Activated CD4-positive, CD25-positive, alpha-beta regulatory T cell treated with anti-CD3 and anti-CD28 coated beads, Interleukin-2, amount 50 U/mL, for 72 hours (primary cell): Measurements from ENCODE around the gene UGT1A8.

ENCODE experiments used
- DNase-seq: peaks from one replicate; pipeline ENCODE4 v3.0.0; 2021

Gene UGT1A8

DNA sequence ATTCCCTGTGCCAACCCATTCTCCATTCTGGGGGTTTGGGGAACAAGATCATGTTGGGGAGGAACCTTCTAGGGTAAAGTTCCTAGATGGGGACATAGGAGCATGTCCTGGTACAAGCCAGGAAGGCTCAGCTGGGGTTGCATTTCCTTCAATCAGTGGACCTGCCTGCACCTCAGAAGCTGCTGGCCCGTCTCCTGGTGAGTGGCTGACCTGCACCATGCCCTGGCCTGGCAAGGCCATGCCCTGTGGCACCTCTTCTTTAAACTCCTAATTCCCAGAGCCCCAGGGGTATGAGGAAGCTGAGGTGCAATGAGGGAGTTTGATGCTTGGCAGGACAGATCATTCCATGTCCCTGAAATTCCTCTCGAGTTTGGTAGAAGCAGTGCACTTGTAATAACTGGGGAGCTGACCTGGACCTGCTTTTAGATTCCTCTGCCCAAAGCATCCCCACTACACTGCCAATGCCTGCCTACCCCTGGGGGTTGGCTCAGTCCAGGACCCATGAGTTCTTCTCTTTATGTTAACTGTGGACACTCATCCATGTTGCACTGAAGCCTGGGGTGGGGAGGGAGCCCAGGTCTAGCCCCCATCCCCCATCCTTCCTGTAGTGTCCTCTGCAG, 186.0 kb downstream of the UGT1A8 start:
- DNase-seq, result peak; percentile 21

DNA sequence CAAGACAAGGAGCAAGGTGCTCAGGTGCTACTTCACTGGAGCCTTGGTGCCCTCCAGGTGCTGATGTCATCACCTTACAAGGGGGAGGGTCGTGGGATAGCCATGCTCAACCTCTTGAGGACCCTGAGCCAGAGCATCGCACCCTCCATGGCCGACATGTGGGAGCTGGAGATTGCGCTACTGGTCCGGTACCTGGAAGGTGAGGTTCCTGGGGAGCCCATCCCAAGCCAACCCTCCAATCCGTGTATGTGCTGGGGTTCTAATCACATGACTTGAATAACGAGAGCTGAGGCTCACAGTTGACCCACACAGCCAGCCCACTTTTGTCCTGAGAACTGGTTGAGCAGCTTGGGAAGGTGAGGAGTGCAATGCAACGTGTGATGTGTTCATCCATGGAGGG, 186.6 kb downstream of the UGT1A8 start:
- peak; percentile 12 for DNase-seq

DNA sequence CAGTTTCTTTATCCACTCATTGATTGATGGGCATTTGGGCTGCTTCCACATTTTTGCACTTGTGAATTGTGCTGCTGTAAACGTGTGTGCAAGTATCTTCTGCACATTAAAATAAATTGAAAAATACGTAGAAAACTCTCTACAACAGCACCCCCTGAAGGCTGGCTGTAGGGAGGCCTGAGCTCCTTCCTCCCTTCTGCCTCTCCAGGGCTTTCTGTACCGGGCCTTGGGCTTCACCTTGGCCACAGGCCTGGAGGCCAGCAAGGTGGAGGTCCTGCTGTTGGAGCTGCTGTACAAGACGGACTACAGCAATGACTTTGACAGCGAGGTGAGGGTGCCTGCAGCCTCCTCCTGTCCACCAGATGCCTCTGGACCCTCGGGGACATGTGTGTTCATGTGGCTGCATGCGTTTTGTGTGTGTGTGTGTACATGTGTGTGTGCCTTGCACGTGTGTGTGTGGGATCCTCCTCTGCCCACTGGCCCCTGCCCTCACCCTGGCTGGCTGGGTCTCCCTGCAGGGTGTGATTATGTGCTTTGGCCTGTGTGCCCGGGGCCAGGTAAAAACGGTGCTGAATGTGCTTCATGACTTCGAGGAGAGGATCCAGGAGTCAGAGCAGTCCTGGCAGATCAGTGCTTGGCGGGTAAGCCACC, 189.9 kb downstream of the UGT1A8 start:
- peak; percentile 27 for DNase-seq

DNA sequence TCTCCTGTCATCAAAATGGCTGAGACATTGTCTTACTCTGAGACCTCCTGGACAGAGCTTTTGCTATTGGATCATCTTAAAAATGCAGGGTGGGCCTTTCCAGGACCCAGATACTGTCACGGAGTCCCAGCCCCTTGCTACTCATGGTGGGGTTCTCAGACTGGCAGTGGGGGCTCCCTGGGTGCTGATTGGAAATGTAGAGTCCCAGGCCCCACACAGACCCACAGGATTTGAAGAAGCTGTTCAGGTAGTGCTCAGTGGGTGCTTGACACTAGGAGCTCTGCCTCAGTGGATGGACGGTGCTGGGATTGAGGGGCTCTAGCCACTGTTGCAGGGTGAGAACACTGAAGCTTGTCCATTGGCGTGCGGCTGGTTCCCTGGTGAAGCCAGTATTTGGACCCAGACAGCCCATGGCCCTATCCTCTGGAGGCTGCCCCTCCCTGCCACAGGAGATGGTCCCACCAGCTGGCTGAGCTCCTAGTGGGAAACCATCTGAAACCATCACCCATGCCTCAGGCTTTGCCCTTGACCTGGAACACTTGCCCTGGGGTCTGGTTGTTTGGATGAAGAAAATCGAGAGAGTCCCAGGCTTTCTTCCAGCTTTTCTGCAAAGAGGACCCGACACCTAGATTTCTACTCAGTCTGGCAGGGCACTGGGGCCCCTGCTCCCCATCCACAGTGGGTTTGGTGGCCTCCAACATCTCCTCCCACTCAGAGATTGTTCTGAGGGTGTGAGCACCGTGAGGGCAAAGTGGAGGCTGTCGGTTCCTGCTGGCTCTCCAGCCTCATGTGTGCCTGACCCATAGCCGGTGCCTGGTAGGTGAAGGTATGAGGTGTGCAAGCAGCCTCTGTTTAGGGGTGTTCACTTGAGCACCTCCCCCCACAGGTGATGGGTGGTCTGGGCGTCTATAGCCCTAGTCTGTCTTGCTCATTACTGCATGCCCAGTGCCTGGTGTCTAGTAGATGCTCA, 190.8 kb downstream of the UGT1A8 start:
- peak; percentile 14 for DNase-seq

DNA sequence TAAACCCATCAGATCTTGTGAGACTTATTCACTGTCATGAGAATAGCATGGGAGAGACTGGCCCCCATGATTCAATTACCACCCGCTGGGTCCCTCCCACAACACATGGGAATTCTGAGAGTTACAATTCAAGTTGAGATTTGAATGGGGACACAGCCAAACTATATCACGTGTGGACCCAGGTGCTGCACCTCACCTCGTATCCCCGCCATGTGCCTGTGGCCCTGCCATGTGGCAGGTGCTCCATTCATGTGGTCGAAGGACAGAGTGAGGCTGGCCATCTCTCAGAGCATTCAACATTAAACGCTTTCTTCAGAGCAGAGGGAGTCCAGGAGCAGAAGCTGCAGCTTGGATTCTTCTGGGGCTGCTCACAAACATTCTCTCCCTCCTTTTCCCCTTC, 193.0 kb downstream of the UGT1A8 start:
- DNase-seq, result peak; percentile 6

DNA sequence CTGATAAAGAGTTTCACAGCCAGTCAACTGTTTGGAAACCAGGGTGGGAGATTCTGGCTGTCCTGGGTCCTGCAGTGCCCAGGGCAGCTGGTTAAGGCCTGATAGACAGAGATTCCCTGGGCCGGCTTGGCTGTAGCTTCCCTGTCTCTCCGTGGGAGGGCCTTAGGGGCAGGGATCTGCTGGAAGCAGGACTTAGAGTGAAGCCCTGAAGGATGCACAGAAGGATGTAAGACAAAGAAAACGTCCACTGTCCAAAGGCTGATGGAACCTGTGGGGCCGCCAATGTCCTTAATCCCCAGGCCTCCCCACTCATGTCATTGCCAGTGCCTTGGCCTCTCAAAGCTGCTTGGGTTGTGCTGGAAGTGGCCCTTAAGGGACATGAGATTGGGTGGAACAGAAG, 193.7 kb downstream of the UGT1A8 start:
- DNase-seq, result no peak

DNA sequence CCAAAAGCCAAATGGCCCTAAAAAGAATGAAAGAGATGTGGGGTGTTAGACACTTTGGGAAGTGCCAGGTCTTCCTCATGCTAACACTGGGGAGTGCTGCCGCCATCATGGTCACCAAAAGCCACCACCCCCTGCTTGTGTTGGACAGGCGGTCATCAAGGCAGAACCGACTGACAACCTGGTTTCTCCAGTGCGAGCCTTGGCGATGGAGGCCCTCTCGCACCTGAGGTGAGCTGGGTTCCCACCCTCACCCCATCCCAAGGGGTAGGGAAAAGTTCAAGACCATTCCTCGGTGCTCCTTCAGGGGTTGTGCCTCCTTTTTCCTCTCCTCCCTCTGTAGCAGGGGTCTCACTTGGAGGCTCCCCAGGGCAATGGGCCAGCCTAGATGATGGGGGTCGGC, 194.3 kb downstream of the UGT1A8 start:
- peak; percentile 1 for DNase-seq

DNA sequence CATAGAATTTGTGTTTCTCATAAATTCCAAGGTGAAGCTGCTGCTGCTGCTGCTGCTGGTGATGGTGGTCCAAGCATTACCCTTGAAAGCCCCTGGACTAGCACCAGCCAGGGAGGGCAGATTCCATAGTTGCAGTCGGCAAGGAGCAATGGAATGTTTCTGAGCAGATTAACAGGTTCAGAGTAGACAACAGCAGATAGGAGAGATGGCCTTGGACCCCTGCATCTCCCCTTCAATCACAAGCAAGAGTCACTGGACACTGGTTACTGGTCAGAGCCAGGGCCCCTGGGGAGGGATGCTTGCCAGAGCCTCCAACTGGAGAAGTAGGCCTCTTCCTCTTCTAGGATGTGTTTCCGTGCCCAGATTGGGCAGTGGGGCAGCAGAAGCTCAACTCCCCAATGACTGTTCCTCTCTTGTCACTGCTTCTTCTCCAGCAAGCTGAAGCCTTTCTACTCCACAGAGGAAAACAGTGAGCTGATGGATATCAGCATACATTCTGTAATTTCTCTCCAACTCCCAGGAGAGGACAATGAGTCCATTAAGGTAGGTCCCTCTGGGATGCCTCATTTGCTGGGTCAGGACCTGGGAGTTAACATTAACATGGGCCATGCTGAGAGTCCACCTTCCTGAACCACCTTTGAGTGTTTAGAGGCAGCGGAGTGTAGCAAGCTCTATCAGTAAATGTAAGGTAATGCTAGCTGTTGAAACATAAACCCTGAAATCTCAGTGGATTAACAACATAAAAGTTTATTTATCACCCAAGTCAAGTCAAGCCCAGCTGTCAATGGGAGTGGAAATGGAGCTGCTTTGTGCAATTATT, 196.0 kb downstream of the UGT1A8 start:
- peak; percentile 15 for DNase-seq

DNA sequence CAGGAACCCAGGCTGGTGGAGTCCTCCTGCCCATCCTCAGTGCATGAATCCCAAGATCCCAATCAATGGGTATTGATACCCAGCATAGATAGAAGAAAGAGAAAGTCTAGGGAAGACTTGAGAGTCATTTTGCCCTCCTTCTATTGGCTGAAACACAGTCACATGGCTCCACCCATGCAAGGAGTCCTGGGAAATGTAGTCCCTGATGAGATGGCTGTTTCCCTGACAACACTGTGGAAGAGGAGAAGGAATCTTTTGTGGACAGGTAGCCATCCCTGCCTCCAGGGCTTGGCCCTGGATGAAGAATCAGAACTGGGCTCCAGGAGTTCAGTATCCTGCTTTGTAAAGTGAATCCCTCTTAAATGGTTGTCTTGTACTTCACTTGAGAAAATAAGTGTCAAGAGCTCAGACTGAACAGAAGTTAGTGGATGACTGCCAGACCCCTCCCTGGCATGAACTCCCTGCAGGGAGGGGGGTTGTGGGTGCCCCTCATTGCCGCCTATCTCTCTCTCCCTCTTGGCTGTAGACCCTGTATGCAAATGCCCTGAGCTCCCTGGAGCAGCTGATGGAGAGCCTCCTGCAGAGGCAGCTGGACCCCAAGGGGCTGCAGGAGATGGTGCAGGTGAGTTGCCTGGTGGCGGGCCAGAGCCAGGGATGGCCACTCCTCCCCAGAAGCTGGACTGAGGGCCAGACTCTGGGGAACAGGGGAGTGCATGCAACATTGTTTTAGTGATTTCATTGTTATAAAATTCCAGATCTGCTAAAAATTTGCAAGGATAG, 196.8 kb downstream of the UGT1A8 start:
- DNase-seq, result peak; percentile 18

DNA sequence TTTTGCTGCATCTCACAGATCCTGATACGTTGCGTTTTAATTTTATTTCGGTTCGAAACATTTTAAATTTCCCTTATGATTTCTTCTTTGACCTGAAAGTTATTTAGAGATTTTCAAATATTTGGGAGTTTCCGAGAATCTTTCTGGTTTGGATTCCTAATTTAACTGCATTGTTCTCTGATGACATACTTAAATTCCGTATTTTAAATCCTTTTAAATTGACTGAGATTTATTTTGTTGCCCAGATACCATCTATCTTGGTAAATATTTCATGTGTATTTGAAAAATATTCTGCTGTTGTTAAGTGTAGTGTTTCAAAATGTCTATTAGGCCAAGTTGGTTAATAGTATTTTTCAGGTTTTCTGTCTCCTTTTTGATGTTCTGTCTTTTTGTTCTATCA, 198.4 kb downstream of the UGT1A8 start:
- DNase-seq, result no peak

DNA sequence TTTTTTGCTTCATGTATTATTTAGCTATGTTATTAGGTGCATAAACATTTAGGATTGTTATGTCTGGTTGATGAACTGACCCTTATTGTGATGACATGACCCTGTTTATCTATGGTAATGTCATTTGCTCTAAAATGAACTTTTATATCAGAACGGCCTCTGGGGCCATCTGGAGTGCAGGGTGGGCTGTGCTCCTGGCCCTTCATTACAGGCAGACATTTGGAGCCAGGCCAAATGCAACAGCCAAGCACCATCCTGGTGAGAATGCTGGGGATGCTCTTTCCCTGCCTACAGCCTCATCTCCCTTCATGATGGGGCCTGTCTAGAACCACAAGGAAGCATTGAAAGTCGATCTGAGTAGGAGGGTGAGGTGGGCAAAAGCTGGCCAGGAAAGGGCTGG, 198.9 kb downstream of the UGT1A8 start:
- no peak for DNase-seq

DNA sequence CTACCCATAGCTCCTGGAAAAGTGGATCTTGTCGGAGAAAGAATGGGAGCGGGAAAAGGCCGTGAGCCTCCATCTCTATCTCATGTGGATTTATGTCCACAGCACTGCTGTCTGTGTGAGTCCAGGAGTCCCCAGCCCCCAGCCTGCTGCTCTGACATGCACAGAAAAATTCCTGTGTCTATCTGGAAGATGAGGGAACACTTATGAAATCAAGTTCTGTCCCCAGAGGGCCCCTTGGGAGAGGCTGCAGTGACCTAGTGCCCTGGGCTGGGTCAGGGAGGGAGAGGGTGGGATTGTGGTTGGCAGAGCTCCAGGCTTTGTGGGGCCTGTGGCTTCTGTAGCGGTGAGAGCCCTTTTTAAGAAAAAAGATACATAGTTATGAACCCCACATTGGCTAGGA, 199.3 kb downstream of the UGT1A8 start:
- peak; percentile 3 for DNase-seq

DNA sequence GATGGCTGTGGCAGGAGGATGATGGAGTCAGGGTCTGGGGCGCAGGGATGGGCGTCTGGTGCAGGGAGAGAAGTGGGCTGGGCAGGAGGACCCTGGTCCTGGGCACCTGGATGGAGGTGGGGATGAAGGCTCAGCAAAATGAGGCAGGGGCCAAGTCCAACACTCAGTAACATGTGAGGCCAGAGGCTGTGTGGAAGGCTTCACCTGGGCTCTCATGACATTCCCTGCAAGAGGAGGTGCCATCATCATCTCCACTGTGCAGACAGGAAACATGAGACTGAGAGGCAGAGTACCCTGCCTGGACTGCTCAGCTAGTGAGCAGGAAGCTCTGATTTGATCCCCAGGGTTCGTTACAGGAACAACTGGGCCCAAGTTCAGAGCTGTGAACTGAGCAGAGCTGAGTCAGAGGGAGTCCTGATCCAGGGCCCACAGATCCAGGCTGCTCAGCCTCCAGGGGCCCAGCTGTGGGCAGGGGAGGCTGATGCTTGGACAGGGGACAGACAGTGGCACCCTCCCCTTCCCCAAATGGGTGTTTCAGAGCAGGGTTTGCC, 200.0 kb downstream of the UGT1A8 start:
- peak; percentile 18 for DNase-seq

DNA sequence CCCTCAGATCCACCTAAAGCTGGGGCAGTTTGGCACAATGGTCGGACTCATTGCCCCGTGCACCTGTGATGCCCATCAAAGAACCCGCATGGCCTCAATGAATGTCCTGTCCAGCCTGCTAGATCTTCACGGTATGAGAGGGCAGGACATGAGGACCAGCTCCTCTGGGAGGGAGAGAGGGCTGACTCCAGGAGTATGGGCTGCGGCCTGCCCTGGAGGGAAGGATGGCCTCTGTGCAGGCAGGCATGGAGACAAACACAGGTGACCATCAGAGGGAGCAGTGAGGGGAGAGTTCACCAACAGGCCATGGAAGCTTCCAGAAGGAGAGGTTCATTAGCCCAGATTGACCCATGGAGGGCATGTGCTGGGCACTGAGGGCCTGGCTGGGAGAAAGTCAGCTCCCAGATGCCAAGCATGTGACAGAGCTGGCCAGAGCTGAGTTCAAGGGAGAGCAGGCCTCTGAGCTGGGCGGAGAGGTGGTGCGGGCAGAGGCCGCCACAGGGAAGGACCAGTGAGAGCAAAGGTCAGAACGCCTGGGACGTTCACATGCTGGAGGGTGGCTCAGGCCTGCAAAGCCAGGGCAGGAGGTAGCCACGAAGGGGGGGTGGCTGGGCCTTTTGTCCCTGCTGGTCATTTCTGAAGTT, 200.7 kb downstream of the UGT1A8 start:
- no peak for DNase-seq

DNA sequence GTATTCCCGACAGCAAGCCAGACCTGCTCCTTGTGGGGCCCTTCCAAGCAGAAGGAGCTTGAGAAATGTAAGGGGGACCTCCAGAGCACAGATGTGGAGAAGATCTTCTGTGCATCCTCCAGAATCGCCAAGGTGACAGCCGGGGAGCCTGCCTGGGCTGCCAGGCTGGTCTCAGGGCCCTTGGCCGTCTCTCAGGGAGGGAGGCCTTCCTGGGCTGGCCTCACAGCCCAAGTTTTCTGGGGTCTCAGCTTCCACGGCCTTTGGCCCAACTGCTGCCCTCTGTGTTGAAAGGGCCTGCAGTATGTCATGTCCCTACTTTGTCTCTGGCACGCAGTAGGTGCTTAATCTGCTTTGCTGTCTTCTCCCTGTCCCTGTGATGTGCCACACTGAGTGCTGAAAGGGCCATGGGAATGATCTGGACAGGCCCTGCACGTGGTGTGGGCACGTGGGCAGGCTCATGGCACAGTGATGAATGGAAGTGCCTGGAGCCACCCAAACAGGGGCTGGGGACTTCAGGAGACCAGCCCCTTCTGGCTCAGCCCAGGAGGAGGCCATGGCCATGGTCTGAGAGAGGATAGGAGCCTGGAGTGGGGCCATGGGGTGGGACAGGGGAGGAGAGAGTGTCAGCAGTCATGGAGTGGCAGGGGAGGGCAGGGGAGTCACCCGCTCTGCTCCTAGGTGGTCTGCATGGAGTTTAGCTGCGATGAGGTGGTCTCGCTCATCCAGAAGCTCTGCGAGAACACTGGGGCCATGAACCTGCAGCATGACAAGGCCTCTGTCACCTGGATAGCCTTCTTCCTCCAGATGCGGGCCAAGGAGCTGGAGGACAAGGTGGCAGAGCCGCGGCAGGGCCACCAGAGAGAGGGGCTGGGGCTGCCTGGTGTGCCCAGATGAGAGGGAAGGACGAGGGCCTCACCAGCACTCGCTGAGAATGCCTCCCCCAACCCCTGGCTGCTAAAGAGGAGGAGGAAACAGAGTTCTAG, 201.5 kb downstream of the UGT1A8 start:
- peak; percentile 20 for DNase-seq

DNA sequence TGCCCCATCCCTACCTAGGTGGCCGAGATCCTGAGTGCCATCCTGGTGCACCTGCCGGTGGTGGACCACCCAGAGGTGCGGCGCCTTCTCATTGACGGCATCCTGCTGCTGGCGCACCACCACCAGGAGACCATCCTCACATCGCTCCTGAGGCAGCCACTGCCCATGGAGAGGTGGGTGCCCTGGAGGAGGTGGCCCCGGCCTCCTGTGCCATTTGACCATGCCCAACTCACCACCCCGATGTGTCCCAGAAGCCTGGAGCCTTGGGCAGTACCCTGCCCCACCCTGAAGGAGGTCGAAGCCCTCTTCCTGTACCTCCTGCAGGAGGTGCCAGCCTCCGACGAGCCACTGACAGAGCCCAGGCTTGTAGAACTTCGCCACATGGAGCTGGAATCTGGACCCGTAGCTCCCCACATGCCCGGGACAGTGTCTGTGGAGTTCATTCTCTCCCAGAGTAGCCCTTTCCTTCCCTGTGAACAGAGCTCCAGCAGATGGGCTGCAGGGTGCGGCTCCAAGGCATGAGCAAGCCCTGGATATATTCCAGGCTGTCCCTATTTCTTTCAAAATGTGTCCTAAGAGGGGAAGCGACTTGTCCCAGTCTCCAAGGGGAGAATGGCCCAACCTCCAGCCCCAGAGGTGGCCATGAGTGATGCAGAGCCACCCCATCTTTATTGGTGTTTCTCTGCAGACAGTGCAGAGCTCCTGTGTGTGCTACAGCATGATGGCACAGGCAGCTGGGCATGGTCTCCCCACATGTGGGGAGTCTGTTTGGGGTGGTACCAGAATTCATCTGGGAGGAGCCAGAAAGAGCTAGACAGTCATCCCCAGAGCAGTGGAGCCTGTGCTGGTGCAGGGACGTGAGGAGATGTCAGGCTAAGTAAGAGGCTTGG, 202.7 kb downstream of the UGT1A8 start:
- peak; percentile 4 for DNase-seq

DNA sequence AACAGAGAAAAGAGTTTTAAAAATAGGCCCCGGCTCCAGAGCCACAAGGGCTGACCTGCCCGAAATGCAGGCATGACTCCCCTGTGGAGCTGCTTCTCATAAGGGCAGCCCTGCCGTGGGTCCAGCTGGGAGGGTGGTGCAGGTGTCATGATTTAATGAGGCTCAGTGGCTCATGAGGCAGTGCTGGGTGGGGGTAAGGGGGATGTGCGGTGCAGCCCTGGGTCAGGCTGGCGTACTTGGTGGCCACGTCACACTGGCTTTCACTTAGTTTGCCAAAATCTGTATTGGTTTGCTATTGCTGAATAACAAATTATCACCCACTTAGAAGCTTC, 203.3 kb downstream of the UGT1A8 start:
- DNase-seq, result peak; percentile 21

DNA sequence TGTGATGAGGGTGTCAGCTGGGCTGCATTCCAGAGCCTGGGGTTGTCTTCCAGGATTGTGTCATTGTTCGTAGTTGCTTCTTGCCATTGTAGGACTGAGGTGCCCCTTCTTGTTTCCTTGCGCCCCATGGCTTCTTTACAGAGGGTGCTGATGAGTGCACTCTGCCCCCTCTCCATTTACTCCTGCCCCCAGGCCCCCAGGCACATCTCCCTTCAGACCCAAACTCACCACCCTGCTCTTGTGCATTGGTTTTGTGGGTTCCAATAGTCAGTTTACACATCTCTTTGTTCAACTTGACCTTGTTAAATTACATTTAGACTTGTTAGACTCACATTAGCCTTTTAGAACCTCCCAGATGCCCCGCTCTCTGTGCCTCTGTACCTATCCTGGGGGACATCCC, 203.8 kb downstream of the UGT1A8 start:
- DNase-seq, result peak; percentile 12

DNA sequence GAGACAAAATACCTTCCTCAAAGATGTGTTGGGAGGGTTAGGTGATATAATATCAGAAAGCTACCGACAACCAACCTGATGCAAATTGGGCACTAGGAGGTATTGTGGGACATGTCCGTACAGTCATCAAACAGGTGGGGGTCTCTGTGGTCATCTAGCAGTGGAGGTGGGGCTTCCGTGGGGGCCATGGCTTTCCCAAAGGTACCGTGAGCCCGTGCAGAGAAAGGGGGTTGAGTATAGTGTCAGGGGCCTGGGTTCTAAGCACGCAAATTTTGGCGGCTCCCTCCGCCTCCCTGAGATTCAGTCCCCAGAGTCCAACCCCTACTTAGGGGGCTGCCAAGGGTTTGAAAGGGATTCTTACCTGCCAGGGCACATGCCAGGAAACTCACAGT, 204.3 kb downstream of the UGT1A8 start:
- peak; percentile 14 for DNase-seq
